IMR-90 (cell line): ENCODE measurements around the gene PLCB4.

Experiments used
- CTCF ChIP-seq: conservative IDR thresholded peaks from 2 replicates; pipeline ENCODE4 v1.5.1; 2012; ENCODE audit warnings: mild to moderate bottlenecking, low read depth, low read length, improper control_type of control experiment
- POLR2A ChIP-seq: IDR thresholded peaks from 2 replicates; pipeline ENCODE4 v1.6.1; 2012; ENCODE audit warnings: mild to moderate bottlenecking, low read depth, low read length
- RAD21 ChIP-seq: IDR thresholded peaks from 2 replicates; pipeline ENCODE4 v1.6.1; 2012; ENCODE audit warnings: low read length, improper control_type of control experiment
- TF ChIP-seq, protein P1 (sequence below): fragments of 150-350 bp; IDR thresholded peaks from 2 replicates; pipeline ENCODE4 v1.6.1; 2017; ENCODE audit warnings: mild to moderate bottlenecking, antibody characterized with exemption, low read length, low read depth

GRCh38 chr20:9185511-9185910, 116.6 kb downstream of the PLCB4 start:
- TF ChIP-seq CTCF (no peak), POLR2A (no peak), RAD21 (peak; percentile 17; the same call in 1 of the 2 replicates)
- TF ChIP-seq, protein P1, sequence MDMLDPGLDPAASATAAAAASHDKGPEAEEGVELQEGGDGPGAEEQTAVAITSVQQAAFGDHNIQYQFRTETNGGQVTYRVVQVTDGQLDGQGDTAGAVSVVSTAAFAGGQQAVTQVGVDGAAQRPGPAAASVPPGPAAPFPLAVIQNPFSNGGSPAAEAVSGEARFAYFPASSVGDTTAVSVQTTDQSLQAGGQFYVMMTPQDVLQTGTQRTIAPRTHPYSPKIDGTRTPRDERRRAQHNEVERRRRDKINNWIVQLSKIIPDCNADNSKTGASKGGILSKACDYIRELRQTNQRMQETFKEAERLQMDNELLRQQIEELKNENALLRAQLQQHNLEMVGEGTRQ = no peak
